Activated CD4-positive, alpha-beta T cell treated with anti-CD3 and anti-CD28 coated beads, Interleukin-10, Interleukin-2, amounts not matched to agents 100 ng/mL and 50 ng/mL, durations not matched to agents 16 hours and 8 hours (primary cell): Measurements from ENCODE around the gene SNAP23.

Experiments
- DNase-seq: peaks from one replicate; pipeline ENCODE4 v3.0.0-alpha.2; 2020

The SNAP23 gene

GRCh38 chr15:42495361-42496212 lies at the start of gene SNAP23:
Gene SNAP23, plus strand, starts transcription at chr15:42495634. Its CDS starts 16,213 bp downstream, at chr15:42511847.
- peak; percentile 92 for DNase-seq

- no peak for DNase-seq
These were observed 47.8 kb upstream of the SNAP23 start for GRCh38 chr15:42447599-42447998.

GRCh38 chr15:42448281-42448680 lies 47.2 kb upstream of the SNAP23 start:
- DNase-seq: no peak

GRCh38 chr15:42449770-42450424 lies 45.5 kb upstream of the SNAP23 start:
- no peak for DNase-seq

- DNase-seq: no peak
These were observed 45.0 kb upstream of the SNAP23 start for GRCh38 chr15:42450425-42450790.

- no peak for DNase-seq
These were observed 41.6 kb upstream of the SNAP23 start for GRCh38 chr15:42453826-42454225.

- no peak for DNase-seq
These were observed 38.9 kb upstream of the SNAP23 start for GRCh38 chr15:42456531-42456930.

- DNase-seq: no peak
These were observed 38.5 kb upstream of the SNAP23 start for GRCh38 chr15:42456971-42457370.

GRCh38 chr15:42457445-42458442 lies 37.7 kb upstream of the SNAP23 start:
- DNase-seq: no peak

- DNase-seq: no peak
These were observed 34.2 kb upstream of the SNAP23 start for GRCh38 chr15:42461261-42461660.

- DNase-seq: no peak
These were observed 29.7 kb upstream of the SNAP23 start for GRCh38 chr15:42465520-42466259.

- DNase-seq: no peak
These were observed 24.4 kb upstream of the SNAP23 start for GRCh38 chr15:42471002-42471401.

- DNase-seq: no peak
These were observed 20.6 kb upstream of the SNAP23 start for GRCh38 chr15:42474827-42475226.

GRCh38 chr15:42482701-42483100 lies 12.7 kb upstream of the SNAP23 start:
- no peak for DNase-seq

GRCh38 chr15:42483677-42484076 lies 11.8 kb upstream of the SNAP23 start:
- DNase-seq: no peak

GRCh38 chr15:42490291-42490670 lies 5.2 kb upstream of the SNAP23 start:
- DNase-seq: no peak

- peak; percentile 93 for DNase-seq
These were observed 4.5 kb upstream of the SNAP23 start, which contains the start of gene ZNF106 for GRCh38 chr15:42490671-42491538. Gene ZNF106, minus strand, starts transcription at chr15:42491141. Its CDS starts 18,852 bp downstream, at chr15:42472289.

- DNase-seq: no peak
These were observed 3.8 kb upstream of the SNAP23 start for GRCh38 chr15:42491539-42492225.

GRCh38 chr15:42493679-42494078 lies 1.8 kb upstream of the SNAP23 start:
- DNase-seq: no peak

- DNase-seq: no peak
These were observed 455 bp upstream of the SNAP23 start for GRCh38 chr15:42494998-42495360.
